HG03066 (cell line): ENCODE data around the gene ATF7.
"Not testable (repeated sequence)": the region's sequence is repeated elsewhere in the genome, so short reads cannot be mapped to it uniquely, and the experiment has no call there.

Experiments
- ATAC-seq: cut with Tn5 transposase; IDR thresholded peaks from one replicate; pipeline ENCODE4 v1.9.1; 2021; ENCODE audit warnings: low read depth; ENCODE audit not compliant: unreplicated experiment

The ATF7 gene

GRCh38 chr12:53489242-53489864 is 136.8 kb downstream of the ATF7 start:
- no peak for ATAC-seq

- no peak for ATAC-seq
Measured at GRCh38 chr12:53486736-53487487, 139.3 kb downstream of the ATF7 start.

DNA sequence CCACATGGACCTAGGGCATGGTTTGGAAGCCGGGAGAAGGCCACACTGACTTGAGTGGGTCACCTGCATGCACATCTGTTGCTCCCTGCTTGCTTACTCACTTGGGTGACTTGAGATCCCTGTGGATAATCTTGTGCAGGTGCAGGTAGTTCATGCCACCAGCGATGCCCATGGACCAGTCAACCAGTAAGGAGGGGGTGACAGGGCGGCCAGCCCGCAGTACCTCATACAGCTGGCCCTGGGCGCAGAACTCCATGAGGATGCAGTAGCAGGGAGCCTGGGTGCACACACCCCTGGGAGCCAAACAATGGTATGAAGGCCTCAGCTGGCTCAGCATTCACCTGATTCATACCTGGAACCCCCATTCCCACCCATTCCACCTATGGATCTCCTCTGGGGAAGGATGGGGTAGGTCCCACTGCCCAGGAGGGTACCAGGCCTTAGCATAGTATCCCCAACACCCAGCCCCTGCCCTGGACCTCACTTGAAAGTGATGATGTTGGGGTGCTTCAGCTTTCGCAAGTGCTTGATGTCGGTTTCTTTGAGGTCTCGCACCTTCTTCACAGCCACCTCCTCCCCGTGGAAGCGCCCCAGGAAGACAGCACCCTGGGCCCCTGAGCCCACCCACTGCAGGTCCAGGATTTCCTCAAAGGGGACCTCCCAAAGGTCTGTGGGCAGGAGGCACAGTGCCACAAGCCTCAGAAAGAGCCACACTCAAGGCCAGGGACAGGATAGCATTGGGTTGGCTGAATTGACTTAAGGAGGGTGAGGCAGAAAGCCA is 140.0 kb downstream of the ATF7 start:
- ATAC-seq: no peak

DNA sequence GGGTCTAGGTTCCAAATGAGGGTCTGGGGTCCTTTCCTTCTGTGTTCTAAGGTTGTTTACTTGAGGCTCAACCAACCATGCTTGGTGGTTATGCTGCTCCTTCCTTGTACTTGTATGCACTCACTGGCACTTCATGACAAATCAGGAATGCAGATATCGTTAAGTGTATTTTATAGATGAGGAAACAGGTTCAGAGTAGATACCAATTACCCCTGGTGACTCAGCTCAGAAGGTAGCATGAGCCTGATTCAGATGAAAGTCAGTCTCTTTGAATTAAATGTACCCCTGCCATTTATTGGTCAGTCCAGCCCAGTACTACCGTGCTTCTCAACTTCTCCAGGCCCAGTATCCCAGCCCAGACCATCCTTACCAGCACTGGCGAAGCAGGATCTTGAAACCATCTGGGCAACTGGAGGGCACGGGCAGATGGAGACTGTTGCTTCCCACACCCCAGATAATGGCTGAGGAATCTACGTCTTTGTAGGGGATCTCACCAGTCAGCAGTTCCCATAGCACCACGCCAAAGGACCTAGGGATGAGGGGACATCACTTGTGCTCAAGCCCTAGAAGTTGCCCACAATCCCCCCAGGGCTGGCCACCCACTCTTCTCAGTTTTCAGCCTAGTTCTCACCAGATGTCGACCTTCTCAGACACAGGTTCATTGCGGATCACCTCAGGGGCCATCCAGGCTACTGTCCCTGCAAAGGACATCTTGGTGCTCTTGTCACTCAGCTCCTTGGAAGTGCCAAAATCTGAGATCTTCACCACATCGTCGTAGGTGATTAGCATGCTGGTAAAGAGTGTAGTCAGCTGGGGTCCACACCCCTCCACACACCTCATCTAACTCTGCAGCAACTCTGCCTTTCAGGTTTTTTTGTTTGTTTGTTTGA is 141.3 kb downstream of the ATF7 start:
- no peak for ATAC-seq

DNA sequence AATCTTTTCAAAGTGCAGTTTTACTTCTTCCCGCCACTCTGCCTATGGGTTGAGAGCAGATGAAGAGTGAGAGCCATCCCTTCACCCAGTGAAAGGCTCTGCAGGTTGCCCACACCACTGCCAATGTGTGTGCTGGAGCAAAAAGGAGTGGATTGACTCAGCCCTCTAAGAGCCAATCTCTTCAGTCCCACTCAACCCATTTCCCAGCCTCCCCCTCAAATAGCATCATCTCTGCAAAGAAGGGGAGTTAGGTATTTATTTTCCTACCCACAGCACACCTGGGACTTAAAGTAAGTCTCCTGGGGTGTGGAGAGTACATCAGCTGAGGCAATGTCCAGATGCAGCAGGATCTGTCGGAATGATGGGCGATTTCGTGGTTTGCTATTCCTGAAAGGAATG is 142.2 kb downstream of the ATF7 start:
- no peak for ATAC-seq

- no peak for ATAC-seq
Measured at GRCh38 chr12:53483225-53483978, 142.8 kb downstream of the ATF7 start.

GRCh38 chr12:53482626-53483168 is 143.5 kb downstream of the ATF7 start:
- no peak for ATAC-seq

GRCh38 chr12:53481939-53482586 is 144.1 kb downstream of the ATF7 start:
- no peak for ATAC-seq

DNA sequence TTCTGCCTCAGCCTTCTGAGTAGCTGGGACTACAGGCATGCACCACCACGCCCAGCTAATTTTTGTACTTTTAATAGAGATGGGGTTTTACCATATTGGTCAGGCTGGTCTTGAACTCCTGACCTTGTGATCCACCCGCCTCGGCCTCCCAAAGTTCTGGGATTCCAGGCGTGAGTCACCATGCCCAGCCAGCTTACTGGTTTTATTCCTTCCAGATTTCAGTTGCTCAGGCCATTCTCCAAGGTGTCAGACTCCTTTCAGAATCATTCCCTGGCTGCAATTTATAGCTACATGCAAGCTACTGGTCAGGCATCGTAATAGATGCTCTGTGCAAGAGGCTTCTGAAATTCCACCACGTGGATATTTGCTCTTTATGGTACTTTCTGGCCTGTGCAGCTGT is 144.7 kb downstream of the ATF7 start:
- not testable (repeated sequence) for ATAC-seq

DNA sequence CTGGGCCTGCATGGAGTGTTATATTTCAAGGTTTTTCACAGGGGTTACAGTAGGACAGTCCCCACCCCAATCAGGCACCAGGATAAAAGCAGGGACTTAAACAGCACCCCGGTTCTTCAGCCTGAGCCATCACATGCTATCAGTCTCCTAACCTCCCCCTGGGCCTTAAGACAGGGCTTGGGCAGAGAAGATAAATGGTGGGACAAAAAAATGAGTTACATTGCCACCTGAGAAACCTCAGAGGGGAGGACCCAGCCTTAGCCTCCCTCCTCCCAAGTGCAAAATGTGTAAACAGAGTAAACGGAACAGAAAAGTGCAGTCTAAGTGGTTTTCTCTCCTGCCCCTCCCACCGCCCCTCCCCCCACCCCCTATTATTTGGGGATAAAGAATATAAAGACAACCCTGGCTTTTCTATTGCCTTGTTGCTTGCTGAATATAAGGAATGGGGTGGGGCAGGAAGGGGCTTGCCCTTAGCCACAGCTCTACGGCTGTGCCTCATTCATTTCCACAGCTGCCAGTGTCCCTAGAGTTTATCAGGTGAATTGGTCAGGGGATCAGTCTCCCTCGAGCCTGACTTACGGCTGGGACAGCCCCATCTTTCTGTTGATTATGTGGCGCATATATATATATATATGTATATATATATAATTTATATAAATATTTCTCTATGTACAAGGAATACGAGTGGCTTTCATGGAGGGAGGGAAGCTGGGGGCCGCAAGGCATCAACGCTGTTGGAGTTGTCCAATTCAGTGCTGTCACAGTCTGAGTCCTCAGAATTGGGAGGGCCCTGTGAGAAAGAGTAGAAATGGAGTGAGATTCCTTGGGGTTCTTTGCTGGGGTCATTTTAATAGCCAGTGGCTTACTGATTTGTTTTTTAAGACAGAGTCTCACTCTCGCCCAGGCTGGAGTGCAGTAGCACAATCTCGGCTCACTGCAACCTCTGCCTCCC is 145.4 kb downstream of the ATF7 start:
- ATAC-seq: no peak

DNA sequence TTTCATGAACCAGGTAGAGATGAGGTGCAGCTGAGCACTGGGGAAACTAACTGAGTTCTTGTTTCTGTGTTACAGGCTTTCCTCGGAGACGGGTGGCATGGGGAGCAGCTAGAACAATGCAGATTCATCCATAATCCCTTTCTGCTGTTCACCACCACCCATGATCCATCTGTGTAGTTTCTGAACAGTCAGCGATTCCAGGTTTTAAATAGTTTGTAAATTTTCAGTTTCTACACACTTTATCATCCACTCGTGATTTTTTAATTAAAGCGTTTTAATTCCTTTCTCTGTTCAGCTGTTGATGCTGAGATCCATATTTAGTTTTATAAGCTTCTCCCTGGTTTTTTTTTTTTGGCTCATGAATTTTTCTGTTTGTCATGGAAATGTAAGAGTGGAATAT is 146.9 kb downstream of the ATF7 start:
- no peak for ATAC-seq

DNA sequence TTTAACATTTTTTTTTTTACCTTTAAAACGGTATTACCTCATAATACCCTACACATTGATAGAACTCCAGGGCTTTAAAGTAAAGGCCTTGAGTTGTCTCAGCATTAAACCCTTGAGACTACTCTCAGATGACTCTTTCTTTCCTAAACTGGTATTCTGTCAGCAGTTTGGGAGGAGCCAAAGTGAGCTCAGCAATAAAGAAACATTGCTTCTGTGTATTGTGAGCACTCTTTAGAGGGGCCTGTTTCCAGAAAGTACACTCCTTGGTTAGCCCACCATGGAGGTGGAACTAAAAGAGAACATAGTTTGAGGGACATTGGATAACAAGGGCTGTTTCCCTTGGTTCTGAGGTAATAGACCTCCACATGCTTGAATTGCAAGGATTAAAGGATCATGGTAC is 147.3 kb downstream of the ATF7 start:
- ATAC-seq: no peak

GRCh38 chr12:53476769-53477209 is 149.4 kb downstream of the ATF7 start:
- ATAC-seq: no peak

GRCh38 chr12:53474819-53475218 is 151.4 kb downstream of the ATF7 start:
- ATAC-seq: no peak

GRCh38 chr12:53474077-53474476 is 152.1 kb downstream of the ATF7 start:
- no peak for ATAC-seq

GRCh38 chr12:53472056-53472582 is 154.1 kb downstream of the ATF7 start:
- no peak for ATAC-seq

GRCh38 chr12:53468282-53468681 is 157.9 kb downstream of the ATF7 start:
- ATAC-seq: no peak

DNA sequence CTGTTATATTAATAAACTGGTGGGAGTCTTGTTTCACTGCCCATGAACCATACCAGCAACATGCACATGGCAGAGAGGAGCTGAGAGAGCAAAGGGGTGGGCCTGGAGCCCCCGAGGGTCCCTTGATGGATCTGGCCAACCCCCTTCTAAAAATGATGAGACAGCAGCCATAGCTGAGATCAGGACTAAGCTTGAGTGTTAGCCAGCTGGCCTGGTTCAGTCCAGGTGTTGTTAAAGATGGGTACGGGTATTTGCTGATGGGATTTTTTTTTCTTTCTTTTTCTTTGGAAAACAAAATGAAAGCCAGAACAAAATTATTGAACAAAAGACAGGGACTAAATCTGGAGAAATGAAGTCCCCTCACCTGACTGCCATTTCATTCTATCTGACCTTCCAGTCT is 158.3 kb downstream of the ATF7 start:
- ATAC-seq: no peak
